ENCODE data around the gene RAB8A.
A peak's percentile ranks its signal among the peaks of the same experiment; 100 is the strongest.
"Not testable (repeated sequence)": the region's sequence is repeated elsewhere in the genome, so short reads cannot be mapped to it uniquely, and the experiment has no call there.

The RAB8A gene

DNA sequence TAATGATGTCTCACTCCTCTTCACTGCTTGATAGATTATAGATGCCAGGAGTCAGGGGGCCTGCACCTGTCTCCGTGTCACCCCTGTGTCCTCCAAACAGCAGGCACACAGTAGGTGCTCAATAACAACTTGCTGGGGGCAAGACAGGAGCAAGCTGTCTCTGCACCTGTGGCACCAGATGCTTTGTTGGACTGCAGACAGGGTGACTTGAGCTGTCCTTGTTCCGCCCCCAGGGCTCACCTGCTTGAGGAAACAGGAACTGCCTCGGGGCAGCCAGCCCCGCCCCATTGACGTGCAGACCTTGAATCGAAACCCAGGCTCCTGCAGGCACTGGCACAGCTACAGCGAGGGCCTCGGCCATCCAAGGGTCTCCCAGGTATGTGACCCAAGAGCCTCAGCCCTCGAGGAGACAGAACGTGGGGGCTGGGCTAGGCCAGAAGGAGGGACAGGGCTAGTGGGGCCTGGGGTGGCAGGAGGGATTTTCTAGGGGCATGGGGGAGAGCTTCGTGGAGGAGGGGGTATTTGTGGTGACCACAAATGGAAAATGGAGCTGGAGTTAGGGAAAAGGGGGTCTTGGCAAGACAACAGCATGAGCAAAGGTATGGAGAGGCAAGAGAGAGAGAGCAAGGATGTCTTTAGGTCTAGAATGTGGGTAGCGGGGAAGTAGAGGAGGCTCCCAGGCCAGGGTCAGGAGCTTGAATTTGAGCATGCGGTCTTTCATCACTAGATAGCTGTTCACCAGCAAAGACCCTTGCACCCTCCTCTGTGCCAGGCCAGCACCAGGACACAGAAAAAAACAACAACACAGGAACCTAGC lies 31.9 kb downstream of the RAB8A start, which contains the start of gene HSH2D:
Gene HSH2D (plus strand): TSS at position 287 of the 817 bp plus-strand sequence. CDS start 5,066 bp downstream, outside the sequence.
- peak; percentile 94 for DNase-seq

DNA sequence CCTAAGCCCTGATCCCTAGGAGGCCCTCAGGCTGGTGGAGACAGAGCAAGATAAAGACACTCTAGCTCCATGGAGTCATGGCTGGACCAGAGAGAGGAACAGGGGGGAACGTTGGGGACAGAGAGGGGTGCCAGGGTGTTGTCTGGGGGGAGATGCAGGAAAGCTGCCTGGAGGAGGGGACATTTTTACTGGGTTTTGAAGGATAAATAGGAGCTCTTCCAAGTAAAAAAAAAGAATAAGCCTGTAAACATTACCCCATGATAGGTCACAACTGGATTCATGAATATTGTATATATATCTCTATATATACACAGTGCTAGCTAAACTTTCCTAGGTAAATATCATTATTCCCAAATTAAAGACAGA lies 32.5 kb downstream of the RAB8A start:
- no peak for DNase-seq

DNA sequence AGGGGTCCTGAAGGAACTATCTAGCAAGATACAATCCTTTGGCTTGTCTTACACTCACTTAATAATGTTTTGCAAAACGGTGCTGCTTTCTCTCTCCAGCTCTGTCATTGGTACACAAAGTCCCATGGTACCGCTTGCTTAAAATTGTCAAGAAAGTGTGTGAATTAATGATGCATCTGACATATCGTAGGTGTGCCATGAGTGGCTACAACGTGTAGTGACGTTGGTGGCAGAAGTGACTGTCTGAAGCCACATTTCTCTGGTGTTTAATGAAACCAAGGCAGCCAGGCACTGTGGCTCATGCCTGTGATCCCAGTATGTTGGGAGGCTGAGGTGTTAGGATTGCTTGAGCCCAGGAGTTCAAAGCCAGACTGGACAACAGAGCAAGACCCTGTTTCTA lies 34.4 kb downstream of the RAB8A start:
- no peak for DNase-seq

DNA sequence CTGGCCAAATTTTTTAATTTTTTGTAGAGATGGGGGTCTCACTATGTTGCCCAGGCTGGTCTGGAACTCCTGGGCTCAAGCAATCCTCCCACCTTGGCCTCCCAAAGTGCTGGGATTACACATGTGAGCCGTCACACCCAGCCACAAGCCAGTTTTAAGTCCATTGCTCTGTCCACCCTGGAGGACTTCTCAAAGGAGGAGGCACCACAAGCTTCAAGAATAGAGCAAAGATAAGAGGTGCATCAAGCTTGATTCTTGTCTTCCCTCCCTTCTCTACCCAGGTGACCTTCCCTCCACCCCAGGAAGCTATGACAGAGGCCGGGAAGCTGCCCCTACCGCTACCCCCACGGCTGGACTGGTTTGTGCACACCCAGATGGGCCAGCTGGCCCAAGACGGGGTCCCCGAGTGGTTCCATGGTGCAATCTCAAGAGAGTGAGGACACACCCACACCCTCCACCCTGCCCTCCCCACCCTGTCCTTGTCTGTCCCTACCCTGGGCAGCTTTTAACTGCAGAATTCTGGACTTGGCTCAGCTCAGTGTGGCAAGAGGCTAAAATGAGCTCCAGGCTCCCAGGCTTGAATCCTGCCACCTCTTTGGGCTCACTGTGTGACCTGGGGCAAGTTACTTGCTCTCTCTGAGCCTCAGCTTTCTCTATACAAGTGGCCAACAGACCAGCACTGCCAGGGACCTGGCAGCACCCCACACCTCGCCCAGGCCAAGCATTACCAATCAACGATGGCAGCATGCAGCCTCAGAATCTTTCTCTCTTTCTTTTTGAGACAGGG lies 36.9 kb downstream of the RAB8A start:
- DNase-seq, result no peak

DNA sequence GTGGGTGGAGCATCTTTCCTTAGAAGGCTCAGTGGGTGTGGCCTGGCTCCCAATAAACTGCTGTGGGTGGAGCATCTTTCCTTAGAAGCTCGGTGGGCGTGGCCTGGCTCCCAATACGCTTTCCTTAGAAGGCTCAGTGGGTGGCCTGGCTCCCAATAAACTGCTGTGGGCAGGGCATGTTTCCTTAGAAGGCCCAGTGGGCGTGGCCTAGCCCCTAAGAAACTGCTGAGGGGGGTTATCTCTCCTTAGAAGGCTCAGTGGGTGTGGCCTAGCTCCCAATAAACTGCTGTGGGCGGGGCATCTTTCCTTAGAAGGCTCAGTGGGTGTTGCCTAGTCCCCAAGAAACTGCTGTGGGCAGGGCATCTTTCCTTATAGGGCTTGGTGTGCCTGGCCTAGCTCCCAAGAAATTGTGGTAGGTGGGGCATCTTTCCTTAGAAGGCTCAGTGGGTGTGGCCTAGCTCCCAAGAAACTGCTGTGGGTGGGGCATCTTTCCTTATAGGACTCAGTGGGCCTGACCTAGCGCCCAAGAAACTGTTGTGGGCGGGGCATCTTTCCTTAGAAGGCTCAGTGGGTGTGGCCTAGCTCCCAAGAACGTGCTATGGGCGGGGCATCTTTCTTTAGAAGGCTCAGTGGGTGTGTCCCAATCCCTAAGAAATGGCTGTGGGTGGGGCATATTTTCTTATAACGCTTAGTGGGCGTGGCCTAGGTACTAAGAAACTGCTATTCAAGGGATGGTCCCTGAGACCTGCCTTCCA lies 42.1 kb downstream of the RAB8A start:
- no peak for DNase-seq

DNA sequence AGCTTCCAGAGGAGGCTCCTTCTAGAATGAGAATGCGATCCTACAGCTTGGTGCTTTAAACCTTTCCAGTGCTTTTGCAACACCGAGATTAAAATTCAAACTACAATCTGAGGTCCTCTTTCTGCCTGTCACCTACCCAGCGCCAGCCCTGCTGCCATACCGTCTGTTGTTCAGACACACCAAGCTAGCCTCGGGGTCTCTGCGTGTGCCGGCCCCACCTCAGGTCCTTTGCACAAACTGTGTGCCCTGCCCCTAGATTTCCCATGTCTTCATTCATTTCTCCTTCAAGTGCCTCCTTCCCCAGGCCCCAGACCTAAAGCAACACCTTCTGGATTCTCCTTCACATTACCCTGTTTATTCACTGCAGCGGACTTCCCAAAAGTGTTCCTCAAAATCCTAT lies 42.9 kb downstream of the RAB8A start:
- DNase-seq, result no peak

DNA sequence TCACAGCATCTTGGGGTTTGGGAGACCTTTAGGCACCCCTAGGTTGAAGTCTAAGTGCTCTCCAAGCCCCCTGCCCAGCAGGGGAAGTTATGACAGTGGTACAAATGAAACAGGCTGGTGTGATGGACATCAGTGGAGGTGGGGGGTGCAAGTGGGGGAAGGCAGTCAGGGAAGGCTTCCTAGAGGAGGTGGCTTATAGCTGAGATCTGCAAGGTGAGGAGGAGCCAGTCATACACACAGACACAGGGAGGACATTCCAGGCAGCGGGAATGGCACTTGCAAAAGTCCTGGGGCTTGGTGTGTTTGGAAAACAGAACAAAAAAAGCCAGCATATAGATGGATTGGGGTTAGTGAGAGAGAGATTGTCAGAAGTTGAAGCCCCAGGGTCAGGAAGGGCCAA lies 43.4 kb downstream of the RAB8A start:
- DNase-seq, result no peak

DNA sequence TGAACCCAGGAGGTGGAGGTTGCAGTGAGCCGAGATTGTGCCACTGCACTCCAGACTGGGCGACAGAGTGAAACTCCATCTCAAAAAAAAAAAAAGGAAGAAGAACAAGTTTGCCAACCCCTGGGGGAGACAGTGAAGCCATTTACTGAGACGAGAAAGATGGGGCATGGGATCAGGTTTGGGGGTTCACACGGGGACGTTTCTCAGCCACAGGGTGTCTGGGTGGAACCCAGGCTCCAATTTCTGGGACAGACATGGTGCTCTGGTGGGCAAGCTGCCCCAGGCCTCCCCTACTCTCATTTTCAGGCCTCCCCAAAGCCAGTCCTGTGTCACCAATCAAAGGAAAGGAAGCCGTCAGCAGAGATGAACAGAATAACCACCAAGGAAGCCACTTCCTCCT lies 45.2 kb downstream of the RAB8A start:
- DNase-seq, result no peak

DNA sequence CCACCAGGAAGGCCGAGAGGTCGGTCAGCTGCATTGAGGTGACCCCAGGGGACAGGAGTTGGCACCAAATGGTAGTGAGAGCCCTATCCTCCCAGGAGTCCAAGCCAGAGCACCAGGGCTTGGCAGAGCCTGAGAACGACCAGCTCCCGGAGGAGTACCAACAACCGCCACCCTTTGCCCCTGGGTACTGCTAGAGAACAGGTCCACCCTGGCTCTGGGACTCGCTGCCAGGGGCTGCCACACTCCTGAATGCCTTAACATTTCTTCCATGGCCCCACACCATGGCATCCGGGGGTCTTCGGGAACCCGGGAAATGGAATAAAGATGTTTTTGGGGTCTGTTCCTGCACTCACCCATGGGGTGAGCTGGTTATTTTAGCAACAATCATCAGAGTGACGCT lies 45.9 kb downstream of the RAB8A start:
- no peak for DNase-seq

DNA sequence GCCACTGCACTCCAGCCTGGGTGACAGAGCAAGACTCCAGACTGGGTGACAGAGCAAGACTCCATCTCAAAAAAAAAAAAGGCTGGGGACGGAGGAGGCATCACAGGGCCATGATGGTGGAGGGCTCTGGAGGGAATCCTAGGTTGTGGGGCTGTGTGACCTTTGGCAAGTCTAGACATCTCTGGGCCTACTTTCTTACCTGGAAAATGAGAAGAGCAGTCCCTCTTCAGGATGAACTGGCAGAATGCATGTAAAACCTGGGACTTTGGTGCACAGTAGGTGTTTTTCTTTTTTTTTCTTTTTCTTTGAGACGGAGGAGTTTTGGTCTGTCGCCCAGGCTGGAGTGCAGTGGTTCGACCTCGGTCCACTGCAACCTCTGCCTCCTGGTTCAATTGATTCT lies 48.0 kb downstream of the RAB8A start:
- DNase-seq, result no peak

DNA sequence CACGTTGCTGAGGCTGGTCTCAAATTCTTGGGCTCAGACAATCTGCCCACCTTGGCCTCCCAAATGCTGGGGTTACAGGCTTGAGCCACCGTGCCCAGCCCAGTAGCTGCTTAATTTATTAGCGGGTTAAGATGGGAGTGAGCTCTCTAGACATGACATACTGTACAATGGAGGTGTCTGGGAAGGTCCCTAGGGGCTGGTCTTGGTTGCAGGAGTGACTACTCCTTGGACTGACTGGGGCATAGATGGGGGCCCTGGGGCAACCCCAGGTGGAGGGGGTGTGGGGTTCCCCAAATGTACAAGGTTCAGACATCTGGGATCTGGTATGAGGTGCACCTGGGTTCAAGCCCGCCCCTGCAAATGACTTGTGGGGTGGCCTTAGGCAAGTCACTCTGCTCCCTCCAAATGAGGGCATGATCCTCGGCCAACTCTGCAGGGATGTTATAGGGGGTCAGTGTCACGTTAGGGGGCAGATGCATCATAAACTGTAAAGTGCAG lies 48.8 kb downstream of the RAB8A start:
- DNase-seq, result no peak

DNA sequence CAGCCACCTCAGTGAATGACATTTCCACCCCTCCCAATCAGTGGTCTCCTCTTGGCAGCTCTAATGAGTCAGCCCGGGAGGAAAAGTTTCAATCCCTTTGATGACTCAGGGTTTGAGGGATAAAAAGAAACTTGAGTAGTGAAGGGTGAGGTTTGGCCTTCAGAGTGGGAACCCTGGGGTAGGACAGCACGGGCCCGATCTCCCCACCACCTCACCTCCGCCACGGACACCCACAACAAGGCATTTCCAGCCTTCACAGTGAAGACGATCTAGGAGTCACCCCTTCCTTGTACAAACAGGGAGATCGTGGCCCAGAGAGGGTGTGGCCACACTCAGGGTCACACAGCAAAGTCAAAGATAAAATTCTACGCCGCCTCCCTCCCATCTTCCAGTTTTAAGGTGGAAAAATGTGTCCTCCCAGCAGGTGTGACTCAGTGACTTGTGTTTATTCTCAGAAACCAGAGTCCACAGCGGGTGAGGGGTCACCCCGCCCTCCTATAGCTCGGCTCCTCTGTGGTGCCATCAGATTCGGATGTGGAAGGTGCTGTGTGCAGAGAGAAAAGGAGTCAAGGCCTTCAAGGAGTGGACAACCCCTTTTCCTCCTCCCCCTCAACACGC lies 49.4 kb downstream of the RAB8A start:
- no peak for DNase-seq

DNA sequence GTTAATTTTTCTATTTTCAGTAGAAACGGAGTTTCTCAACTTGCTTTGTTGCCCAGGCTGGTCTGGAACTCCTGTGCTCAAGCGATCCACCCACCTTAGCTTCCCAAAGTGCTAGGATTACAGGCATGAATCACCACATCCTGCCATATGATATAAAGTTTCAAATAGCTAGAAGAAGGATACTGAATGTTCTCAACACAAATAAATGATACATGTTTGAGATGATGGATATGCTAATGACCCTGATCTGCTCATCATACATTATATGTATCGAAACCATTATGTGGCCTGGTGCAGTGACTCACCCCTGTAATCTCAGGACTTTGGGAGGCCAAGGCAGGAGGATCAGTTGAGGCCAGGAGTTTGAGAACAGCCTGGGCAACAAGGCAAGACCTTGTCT lies 50.2 kb downstream of the RAB8A start:
- no peak for DNase-seq

DNA sequence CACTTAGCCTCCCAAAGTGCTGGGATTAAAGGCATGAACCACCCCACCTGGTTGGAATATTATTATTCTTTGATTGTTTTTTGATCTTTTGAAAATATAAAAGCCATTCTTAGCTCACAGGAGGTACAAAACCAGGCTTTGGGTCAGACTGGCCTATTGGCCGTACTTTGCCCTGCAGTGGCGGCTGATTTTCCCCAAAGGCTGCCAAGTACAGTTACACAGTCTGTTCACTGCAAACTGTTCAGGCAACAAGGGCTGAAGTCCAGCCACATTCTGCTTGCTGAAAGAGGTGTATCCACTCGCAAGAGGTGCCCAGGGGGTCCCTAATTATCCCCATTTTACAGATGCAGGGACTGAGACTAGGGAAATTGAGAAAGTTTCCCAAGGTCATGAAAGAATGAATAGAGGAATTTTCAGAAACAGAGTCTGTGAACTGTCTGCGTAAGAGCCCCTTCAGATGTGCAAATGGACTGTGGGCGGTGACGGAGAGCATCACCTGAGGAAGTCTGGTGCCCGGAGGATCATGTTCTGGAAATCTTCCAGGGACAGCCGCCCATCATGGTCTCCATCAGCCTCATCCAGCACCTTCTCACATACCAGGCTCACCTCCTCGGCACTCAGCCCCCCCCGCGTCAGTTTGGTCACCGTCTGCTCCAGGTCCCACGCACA lies 52.7 kb downstream of the RAB8A start:
- DNase-seq, result no peak

DNA sequence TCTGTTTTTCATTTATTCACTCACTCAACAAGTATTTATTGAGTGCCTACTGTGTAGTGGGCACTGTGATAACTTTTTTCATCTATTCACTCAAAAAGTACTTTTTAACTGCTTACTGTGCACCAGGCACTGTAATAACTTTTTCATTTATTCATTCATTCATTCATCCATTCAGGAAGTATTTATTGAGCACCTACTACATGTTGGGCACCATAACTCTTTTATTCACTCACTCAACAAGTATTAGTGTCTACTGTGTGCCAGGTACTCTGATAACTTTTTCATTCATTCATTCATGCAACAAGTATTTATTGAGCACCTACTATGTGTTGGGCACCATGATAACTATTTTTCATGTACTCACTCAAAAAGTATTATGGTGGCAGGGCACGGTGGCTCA lies 54.7 kb downstream of the RAB8A start:
- DNase-seq, result no peak

DNA sequence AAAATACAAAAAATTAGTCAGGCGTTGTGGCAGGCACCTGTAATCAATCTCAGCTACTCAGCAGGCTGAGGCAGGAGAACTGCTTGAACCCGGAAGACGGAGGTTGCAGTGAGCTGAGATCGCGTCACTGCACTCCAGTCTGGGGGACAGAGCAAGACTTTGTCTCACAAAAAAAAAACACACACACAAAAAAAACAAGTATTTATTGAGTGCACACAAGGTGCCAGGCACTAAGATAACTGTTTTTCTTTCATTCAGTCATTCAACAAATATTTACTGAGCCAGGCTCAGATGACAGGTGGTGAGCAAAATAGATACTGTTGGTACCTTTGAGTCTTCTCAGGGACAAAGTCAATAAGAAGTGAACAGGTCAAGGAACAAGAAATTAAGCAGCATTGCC lies 55.4 kb downstream of the RAB8A start:
- peak; percentile 14 for DNase-seq

DNA sequence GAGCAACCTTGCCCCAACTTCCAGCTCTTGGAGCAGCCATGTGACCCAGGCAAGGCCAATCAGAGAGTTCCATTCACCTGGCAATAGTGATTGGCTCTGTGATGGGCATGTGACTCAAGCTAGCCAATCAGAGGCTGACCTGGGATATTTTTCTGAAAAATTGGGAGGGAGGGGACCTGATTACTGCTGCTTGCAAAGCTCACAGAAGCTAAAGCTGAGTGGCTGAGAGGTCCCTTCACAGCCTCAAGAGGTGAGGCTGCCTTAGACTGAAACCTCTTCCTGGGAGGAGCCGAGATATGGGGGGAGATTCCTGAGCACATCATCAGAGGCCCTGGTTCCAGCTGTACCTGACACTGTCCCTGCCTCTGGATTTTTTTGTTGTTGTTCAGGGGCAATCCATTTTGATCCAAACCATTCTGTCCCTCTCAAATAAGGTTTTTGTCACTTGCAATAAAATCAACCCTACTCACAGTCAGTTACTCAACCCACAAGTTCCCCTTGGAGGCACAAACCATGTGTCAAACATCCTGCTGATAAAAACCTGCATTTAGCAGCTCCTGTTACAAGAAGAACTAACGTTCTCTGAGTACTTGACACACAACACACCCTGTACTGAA lies 56.9 kb downstream of the RAB8A start:
- no peak for DNase-seq

DNA sequence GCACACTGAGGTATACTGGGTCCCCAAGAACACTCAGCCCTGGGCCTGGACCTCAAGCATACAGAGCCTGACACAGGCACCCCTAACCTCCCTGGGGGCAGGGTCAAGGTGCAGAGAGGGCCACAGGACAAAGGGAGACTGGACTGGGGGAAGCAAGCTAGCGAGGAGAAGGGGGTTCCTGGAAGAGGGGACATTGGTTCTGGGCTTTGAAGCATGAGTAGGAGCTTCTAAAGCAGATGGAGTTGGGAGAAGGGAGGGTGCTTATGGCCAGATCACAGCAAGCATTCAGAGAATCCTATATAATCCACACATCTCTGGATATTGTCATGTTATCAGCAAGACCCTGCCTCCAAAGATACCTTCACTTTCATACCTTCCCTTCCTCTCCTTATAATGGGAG lies 58.4 kb downstream of the RAB8A start:
- no peak for DNase-seq

DNA sequence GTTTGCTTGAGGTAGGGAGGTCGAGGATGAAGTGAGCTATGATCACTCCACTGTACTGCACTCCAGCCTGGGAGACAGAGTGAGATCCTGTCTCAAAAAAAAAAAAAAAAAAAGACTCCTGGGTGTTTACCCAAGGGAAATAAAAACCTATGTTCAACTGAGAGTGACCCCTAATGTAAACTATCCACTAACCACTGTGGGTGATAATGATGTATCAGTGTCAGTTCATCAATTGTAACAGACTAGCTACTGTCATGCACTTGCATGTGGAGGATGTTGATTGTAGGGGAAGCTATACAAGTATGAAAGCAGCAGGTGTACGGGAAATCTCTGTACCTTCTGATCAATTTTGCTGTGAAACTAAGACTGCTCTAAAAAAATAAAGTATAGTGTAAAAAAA lies 64.3 kb downstream of the RAB8A start:
- DNase-seq, result no peak

DNA sequence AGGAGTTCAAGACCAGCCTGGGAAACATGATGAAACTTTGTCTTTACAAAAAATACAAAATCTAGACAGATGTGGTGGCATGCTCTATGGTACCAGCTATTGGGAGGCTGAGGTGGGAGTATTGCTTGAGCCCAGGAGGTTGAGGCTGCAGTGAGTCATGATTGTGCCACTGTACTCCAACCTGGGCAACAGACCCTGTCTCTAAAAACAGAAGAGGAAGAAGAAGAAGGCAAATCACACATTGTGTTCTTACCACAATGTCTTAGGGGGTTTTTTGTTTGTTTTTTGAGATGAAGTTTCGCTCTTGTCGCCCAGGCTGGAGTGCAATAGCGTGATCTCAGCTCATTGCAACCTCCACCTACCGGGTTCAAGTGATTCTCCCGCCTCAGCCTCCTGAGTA lies 67.2 kb downstream of the RAB8A start:
- DNase-seq, result not testable (repeated sequence)

DNA sequence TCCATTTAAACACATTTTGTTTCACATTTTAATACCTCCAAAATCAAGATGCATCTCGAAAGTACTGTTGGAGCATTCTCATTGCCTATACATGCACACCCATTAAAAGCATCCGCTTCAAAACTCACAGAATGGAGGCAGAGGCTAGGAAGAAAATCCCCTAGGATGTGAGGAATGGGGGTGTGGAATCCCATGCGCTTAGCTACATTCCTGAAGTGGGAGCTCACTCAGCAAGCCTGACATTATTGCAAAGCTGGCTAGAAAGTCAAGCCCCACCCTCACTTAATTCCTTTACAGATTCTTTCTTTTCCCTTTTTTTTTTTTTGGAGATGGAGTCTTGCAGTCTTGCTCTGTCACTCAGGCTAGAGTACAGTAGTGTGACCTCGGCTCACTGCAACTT lies 68.9 kb downstream of the RAB8A start:
- no peak for DNase-seq

Data from NCI-H2029 (cell line).